WTC11 (cell line): ENCODE results near the gene HDAC5.

ENCODE experiments used
- TF ChIP-seq, protein P1 (sequence below): fragments of 200-600 bp; IDR thresholded peaks from 2 replicates; pipeline ENCODE4 v1.8.0; 2022; ENCODE audit warnings: antibody characterized with exemption
- TF ChIP-seq, protein P2 (sequence below): fragments of 250-450 bp; sonication (Bioruptor Pico); conservative IDR thresholded peaks from 2 replicates; pipeline ENCODE4 v1.9.0; 2021; ENCODE audit warnings: mild to moderate bottlenecking

DNA sequence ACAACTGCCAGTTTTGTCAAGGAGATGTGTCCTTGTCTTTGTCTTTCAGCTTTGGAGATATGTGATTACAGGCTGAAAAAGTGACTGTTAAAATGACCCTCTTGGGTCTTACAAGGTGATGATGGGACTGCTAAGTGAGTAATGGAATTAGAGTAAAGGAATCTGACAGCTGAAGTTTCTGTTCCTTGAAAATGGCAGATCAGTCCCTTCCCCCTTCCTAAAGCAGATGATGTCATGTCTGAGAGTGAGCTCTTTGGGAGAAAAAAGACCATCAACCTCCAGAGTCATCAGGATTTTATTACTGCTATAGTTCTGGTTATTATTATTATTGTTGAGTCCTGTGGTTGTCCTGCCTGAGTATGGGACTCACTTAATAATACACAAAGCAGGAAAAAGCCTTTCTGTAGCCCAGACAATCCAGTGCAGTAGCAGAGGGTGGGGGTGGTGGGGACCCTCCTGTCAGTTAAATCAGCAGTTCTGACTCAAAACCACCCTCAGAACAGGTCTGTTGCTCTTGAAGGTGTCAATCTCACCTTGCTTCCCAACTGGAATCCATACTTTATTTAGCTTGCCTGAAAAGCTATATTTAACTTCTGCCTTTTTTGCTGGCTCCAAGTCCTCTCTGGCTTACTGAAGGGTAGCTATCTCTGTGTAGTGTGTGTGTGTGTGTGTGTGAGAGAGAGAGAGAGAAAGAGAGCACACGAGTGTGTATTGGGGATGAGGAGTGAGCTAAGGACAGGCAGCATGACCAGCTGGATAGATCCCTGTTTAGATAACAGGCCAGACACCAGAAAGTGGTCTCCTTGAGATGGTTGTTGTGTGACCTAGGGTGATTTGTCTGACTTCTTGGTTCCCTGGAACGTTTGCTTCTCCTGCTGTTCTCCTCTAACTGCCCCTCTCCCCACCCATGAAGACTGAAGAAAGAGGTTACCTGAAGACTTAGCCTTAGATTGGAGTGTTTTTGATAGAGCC lies 23.2 kb upstream of the HDAC5 start:
- TF ChIP-seq, protein P1, sequence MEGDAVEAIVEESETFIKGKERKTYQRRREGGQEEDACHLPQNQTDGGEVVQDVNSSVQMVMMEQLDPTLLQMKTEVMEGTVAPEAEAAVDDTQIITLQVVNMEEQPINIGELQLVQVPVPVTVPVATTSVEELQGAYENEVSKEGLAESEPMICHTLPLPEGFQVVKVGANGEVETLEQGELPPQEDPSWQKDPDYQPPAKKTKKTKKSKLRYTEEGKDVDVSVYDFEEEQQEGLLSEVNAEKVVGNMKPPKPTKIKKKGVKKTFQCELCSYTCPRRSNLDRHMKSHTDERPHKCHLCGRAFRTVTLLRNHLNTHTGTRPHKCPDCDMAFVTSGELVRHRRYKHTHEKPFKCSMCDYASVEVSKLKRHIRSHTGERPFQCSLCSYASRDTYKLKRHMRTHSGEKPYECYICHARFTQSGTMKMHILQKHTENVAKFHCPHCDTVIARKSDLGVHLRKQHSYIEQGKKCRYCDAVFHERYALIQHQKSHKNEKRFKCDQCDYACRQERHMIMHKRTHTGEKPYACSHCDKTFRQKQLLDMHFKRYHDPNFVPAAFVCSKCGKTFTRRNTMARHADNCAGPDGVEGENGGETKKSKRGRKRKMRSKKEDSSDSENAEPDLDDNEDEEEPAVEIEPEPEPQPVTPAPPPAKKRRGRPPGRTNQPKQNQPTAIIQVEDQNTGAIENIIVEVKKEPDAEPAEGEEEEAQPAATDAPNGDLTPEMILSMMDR = no peak
- TF ChIP-seq, protein P2, sequence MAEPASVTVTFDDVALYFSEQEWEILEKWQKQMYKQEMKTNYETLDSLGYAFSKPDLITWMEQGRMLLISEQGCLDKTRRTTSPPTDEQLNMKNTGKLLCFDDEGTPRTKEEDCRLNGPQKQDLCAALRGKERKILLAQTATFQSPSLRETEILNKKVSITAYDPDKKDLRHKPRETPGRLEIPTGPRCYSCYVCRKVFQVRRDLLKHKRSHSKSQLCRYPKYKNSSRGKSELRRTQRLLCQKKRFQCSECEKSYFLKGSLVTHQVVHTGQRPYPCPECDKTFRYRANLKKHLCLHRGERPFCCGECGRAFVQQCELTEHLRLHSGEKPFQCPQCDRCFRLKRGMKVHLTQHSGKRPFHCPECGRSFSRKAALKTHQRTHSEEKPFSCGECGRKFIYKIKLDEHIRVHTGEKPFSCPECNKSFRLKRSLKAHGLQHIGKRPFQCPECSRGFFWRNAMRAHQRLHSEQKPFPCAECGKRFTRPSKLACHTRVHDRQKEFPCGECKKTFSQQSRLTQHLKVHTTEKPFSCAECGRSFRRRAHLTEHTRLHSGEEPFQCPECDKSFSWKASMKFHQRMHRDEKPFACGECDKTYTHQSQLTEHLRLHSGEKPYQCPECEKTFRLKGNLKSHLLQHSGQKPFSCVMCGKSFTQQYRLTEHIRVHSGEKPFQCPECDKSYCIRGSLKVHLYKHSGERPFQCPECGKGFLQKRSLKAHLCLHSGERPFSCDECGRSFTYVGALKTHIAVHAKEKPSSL = no peak
